Measurements from ENCODE around the gene YTHDF2. TPM values are rescaled to one million over a fixed set of nuclear protein-coding genes. Genes with fewer than 3 reads are reported as not detected.

YTHDF2 gene
- total and polyA plus RNA-seq, 7 experiments from 2014 or later, result 64.5 to 139 (median 71.8) TPM

- no peak for ATAC-seq
- Histone ChIP-seq H3K9me3 (ENCODE audit: control insufficient read depth in 2 of 3, low read length in 3 of 3) (no peaks in the 10 kb centered on the region), H3K36me3 (ENCODE audit: control insufficient read depth in 2 of 3, insufficient read depth in 3 of 3, low read length in 3 of 3) (peaks cover 0 to 6% (median 0%) of the 10 kb centered on the region in 3 experiments), H3K27ac (ENCODE audit: low read depth, low read length) (no peak overlapping the region), H3K27me3 (ENCODE audit: control insufficient read depth in 2 of 2, insufficient read depth in 2 of 2, low read length in 2 of 2) (no peaks in the 10 kb centered on the region), H3K4me3 (ENCODE audit: low read length) (no peak overlapping the region), H3K4me1 (ENCODE audit: control insufficient read depth in 2 of 2, insufficient read depth in 2 of 2, low read length in 2 of 2) (peaks cover 17 to 46% of the 10 kb centered on the region in 2 donors)
- DNase-seq, result no peak
- ChIA-PET POLR2A (interaction anchor here (1.5 kb wide), 1 partner anchor 19 kb away, joined by 6 read pairs; the partner anchor contains the start of gene YTHDF2), CTCF (no interaction called here)
- Mint-ChIP-seq H3K9me3 (no peaks in the 10 kb centered on the region), H3K27ac (no peak overlapping the region), H3K4me3 (no peak overlapping the region), H3K4me1 (peaks cover 3 to 34% (median 24%) of the 10 kb centered on the region in 7 donors), H3K27me3 (no peaks in the 10 kb centered on the region), H3K36me3 (peaks cover 0 to 24% (median 18%) of the 10 kb centered on the region in 5 donors)
- intact Hi-C loops (cut with micrococcal nuclease), result no loop called here
These were observed 19.0 kb downstream of the YTHDF2 start for GRCh38 chr1:28755701-28756100.

GRCh38 chr1:28756846-28757245, 20.1 kb downstream of the YTHDF2 start:
- no peak overlapping the region for H3K27ac ChIP-seq (ENCODE audit: low read depth, low read length)
- peak in 3 of 9 donors; percentile 5 to 12 (median 12) for DNase-seq
- Mint-ChIP-seq H3K27me3 (no peaks in the 10 kb centered on the region), H3K4me1 (peaks cover 5 to 29% (median 21%) of the 10 kb centered on the region in 7 donors), H3K4me3 (peak overlapping the region in 1 of 10 donors; percentile 10), H3K36me3 (peaks cover 0 to 19% (median 12%) of the 10 kb centered on the region in 5 donors), H3K27ac (peak overlapping the region in 4 of 9 donors; percentile 2 to 76 (median 74)), H3K9me3 (no peaks in the 10 kb centered on the region)
- ATAC-seq, result no peak
- no peak overlapping the region for H3K4me3 ChIP-seq (ENCODE audit: low read length)
- ChIA-PET CTCF (no interaction called here), POLR2A (interaction anchor here (0.9 to 1.5 kb wide), 2 partner anchors 20 to 176 kb away, joined by 3 to 6 read pairs; partner anchors contain the start of gene YTHDF2)
- peaks cover 0 to 6% (median 0%) of the 10 kb centered on the region in 3 experiments for H3K36me3 ChIP-seq (ENCODE audit: control insufficient read depth in 2 of 3, insufficient read depth in 3 of 3, low read length in 3 of 3)
- peaks cover 8 to 35% of the 10 kb centered on the region in 2 donors for H3K4me1 ChIP-seq (ENCODE audit: control insufficient read depth in 2 of 2, insufficient read depth in 2 of 2, low read length in 2 of 2)
- H3K27me3 ChIP-seq (ENCODE audit: control insufficient read depth in 2 of 2, insufficient read depth in 2 of 2, low read length in 2 of 2), result no peaks in the 10 kb centered on the region
- no peaks in the 10 kb centered on the region for H3K9me3 ChIP-seq (ENCODE audit: control insufficient read depth in 2 of 3, low read length in 3 of 3)
- intact Hi-C loops (cut with micrococcal nuclease), result loop anchor here in 1 of 2 donors (1.0 kb wide), 1 partner anchor 114 kb away; the partner anchor contains the start of gene TAF12

- H3K4me1 Mint-ChIP-seq, result peaks cover 11 to 26% (median 20%) of the 10 kb centered on the region in 7 donors
- H3K4me3 Mint-ChIP-seq, result peak overlapping the region in 1 of 10 donors; percentile 37
- ChIA-PET CTCF (interaction anchor here (0.6 to 1.0 kb wide), 2 partner anchors 22 to 122 kb away, joined by 3 to 4 read pairs; partner anchors contain the start of gene YTHDF2), POLR2A (interaction anchor here (0.6 to 0.7 kb wide), 2 partner anchors 22 to 111 kb away, joined by 3 read pairs; partner anchors contain the start of gene YTHDF2)
- no peaks in the 10 kb centered on the region for H3K9me3 ChIP-seq (ENCODE audit: control insufficient read depth in 2 of 3, low read length in 3 of 3)
- H3K4me1 ChIP-seq (ENCODE audit: control insufficient read depth in 2 of 2, insufficient read depth in 2 of 2, low read length in 2 of 2), result peaks cover 8 to 23% of the 10 kb centered on the region in 2 donors
- no peak overlapping the region for H3K27ac ChIP-seq (ENCODE audit: low read depth, low read length)
- H3K27me3 ChIP-seq (ENCODE audit: control insufficient read depth in 2 of 2, insufficient read depth in 2 of 2, low read length in 2 of 2), result no peaks in the 10 kb centered on the region
- H3K9me3 Mint-ChIP-seq, result no peaks in the 10 kb centered on the region
- H3K36me3 ChIP-seq (ENCODE audit: control insufficient read depth in 2 of 3, insufficient read depth in 3 of 3, low read length in 3 of 3), result peaks cover 0 to 6% (median 0%) of the 10 kb centered on the region in 3 experiments
- no peak overlapping the region for H3K4me3 ChIP-seq (ENCODE audit: low read length)
- H3K36me3 Mint-ChIP-seq, result peaks cover 0 to 17% (median 10%) of the 10 kb centered on the region in 5 donors
- intact Hi-C loops (cut with micrococcal nuclease), result no loop called here
- DNase-seq (no peak), ATAC-seq (no peak)
- no peaks in the 10 kb centered on the region for H3K27me3 Mint-ChIP-seq
- peak overlapping the region in 4 of 9 donors; percentile 9 to 69 (median 32) for H3K27ac Mint-ChIP-seq
These were observed 21.7 kb downstream of the YTHDF2 start for GRCh38 chr1:28758420-28758819.

- no peak overlapping the region for H3K4me3 Mint-ChIP-seq
- H3K27me3 Mint-ChIP-seq, result no peaks in the 10 kb centered on the region
- ChIA-PET CTCF (interaction anchor here (1.0 kb wide), 1 partner anchor 22 kb away, joined by 3 read pairs; the partner anchor contains the start of gene YTHDF2), POLR2A (interaction anchor here (0.6 kb wide), 1 partner anchor 112 kb away, joined by 3 read pairs; no protein-coding TSS in a partner anchor)
- no peaks in the 10 kb centered on the region for H3K9me3 Mint-ChIP-seq
- Histone ChIP-seq H3K4me3 (ENCODE audit: low read length) (no peak overlapping the region), H3K9me3 (ENCODE audit: control insufficient read depth in 2 of 3, low read length in 3 of 3) (no peaks in the 10 kb centered on the region), H3K27ac (ENCODE audit: low read depth, low read length) (no peak overlapping the region), H3K4me1 (ENCODE audit: control insufficient read depth in 2 of 2, insufficient read depth in 2 of 2, low read length in 2 of 2) (peaks cover 8 to 18% of the 10 kb centered on the region in 2 donors), H3K36me3 (ENCODE audit: control insufficient read depth in 2 of 3, insufficient read depth in 3 of 3, low read length in 3 of 3) (peaks cover 0 to 6% (median 0%) of the 10 kb centered on the region in 3 experiments), H3K27me3 (ENCODE audit: control insufficient read depth in 2 of 2, insufficient read depth in 2 of 2, low read length in 2 of 2) (no peaks in the 10 kb centered on the region)
- intact Hi-C loops (cut with micrococcal nuclease), result no loop called here
- ATAC-seq (no peak), DNase-seq (no peak)
- peak overlapping the region in 2 of 9 donors; percentile 13 to 57 for H3K27ac Mint-ChIP-seq
- H3K4me1 Mint-ChIP-seq, result peaks cover 9 to 26% (median 15%) of the 10 kb centered on the region in 7 donors
- peaks cover 0 to 15% (median 8%) of the 10 kb centered on the region in 5 donors for H3K36me3 Mint-ChIP-seq
These were observed 22.5 kb downstream of the YTHDF2 start for GRCh38 chr1:28759257-28759656.

- no peak overlapping the region for H3K4me3 ChIP-seq (ENCODE audit: low read length)
- no peak for ATAC-seq
- Mint-ChIP-seq H3K9me3 (no peaks in the 10 kb centered on the region), H3K4me3 (no peak overlapping the region), H3K27me3 (no peaks in the 10 kb centered on the region), H3K4me1 (peaks cover 17 to 41% (median 27%) of the 10 kb centered on the region in 7 donors), H3K36me3 (peaks cover 0 to 22% (median 15%) of the 10 kb centered on the region in 5 donors), H3K27ac (peak overlapping the region in 2 of 9 donors; percentile 43 to 63)
- intact Hi-C loops (cut with micrococcal nuclease), result no loop called here
- DNase-seq, result no peak
- H3K27ac ChIP-seq (ENCODE audit: low read depth, low read length), result no peak overlapping the region
- peaks cover 6 to 14% of the 10 kb centered on the region in 2 donors for H3K4me1 ChIP-seq (ENCODE audit: control insufficient read depth in 2 of 2, insufficient read depth in 2 of 2, low read length in 2 of 2)
- no peaks in the 10 kb centered on the region for H3K9me3 ChIP-seq (ENCODE audit: control insufficient read depth in 2 of 3, low read length in 3 of 3)
- H3K36me3 ChIP-seq (ENCODE audit: control insufficient read depth in 2 of 3, insufficient read depth in 3 of 3, low read length in 3 of 3), result peaks cover 0 to 10% (median 6%) of the 10 kb centered on the region in 3 experiments
- ChIA-PET CTCF (no interaction called here), POLR2A (no interaction called here)
- H3K27me3 ChIP-seq (ENCODE audit: control insufficient read depth in 2 of 2, insufficient read depth in 2 of 2, low read length in 2 of 2), result no peaks in the 10 kb centered on the region
These were observed 24.4 kb downstream of the YTHDF2 start for GRCh38 chr1:28761189-28761588.

GRCh38 chr1:28766532-28767183, 29.9 kb downstream of the YTHDF2 start:
- Mint-ChIP-seq H3K27me3 (no peaks in the 10 kb centered on the region), H3K4me1 (peaks cover 17 to 41% (median 24%) of the 10 kb centered on the region in 7 donors), H3K27ac (peak overlapping the region in 5 of 9 donors; percentile 9 to 77 (median 46)), H3K4me3 (no peak overlapping the region), H3K9me3 (no peaks in the 10 kb centered on the region), H3K36me3 (peaks cover 5 to 25% (median 10%) of the 10 kb centered on the region in 5 donors)
- DNase-seq, result no peak
- peaks cover 0 to 9% of the 10 kb centered on the region in 2 donors for H3K4me1 ChIP-seq (ENCODE audit: control insufficient read depth in 2 of 2, insufficient read depth in 2 of 2, low read length in 2 of 2)
- no peak overlapping the region for H3K4me3 ChIP-seq (ENCODE audit: low read length)
- CTCF ChIA-PET, result no interaction called here
- no peaks in the 10 kb centered on the region for H3K27me3 ChIP-seq (ENCODE audit: control insufficient read depth in 2 of 2, insufficient read depth in 2 of 2, low read length in 2 of 2)
- H3K36me3 ChIP-seq (ENCODE audit: control insufficient read depth in 2 of 3, insufficient read depth in 3 of 3, low read length in 3 of 3), result peaks cover 6 to 19% (median 9%) of the 10 kb centered on the region in 3 experiments
- no peak for ATAC-seq
- intact Hi-C loops (cut with micrococcal nuclease), result no loop called here
- no peaks in the 10 kb centered on the region for H3K9me3 ChIP-seq (ENCODE audit: control insufficient read depth in 2 of 3, low read length in 3 of 3)
- POLR2A ChIA-PET, result interaction anchor here (0.6 kb wide), 1 partner anchor 68 kb away, joined by 3 read pairs; no protein-coding TSS in a partner anchor
- H3K27ac ChIP-seq (ENCODE audit: low read depth, low read length), result no peak overlapping the region

All from naive thymus-derived CD4-positive, alpha-beta T cell (primary cell).